ENCODE results near the gene APRT. TPM values are rescaled to one million over a fixed set of nuclear protein-coding genes. Genes with fewer than 3 reads are reported as not detected.
"Not testable (repeated sequence)": the region's sequence is repeated elsewhere in the genome, so short reads cannot be mapped to it uniquely, and the experiment has no call there.

The APRT gene
- total RNA-seq, 1 donor from 2014 or later = 96.7 TPM

- DNase-seq (ENCODE audit: low spot score) = no peak
Observed at GRCh38 chr16:88774544-88775393, 37.0 kb downstream of the APRT start.

DNA sequence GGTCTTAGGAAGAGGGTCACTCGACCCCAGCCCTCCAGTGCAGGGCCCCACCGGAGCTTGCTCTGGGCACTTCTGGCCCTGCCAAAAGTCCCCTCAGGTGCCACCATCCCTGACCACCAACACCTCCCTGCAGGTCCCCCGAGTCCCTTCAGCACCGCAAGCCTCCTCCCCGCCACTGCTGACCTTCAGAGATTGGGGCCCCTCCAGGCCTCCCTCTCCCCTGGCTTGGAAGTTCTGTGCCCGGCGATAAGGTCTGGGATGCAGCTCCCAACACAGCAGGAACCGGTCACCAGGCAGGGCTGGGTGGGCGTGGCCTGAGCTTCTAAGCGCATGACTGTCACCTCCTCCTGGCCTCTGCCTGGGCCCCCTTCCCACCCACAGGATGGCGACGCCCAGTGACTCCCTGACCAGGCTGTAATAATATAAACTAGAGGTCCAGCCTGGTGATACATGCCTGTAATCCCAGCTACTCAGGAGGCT lies 37.9 kb downstream of the APRT start:
- no peak for DNase-seq (ENCODE audit: low spot score)

GRCh38 chr16:88772871-88773811 lies 38.6 kb downstream of the APRT start:
- no peak for DNase-seq (ENCODE audit: low spot score)

DNA sequence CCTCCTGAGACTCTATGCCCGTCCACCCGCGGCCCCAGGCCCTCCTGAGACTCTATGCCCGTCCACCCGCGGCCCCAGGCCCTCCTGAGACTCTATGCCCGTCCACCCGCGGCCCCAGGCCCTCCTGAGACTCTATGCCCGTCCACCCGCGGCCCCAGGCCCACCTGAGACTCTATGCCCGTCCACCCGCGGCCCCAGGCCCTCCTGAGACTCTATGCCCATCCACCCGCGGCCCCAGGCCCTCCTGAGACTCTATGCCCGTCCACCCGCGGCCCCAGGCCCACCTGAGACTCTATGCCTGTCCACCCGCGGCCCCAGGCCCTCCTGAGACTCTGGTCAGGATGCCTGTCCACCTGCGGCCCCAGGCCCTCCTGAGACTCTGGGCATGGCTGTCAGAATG lies 39.9 kb downstream of the APRT start:
- not testable (repeated sequence) for DNase-seq (ENCODE audit: low spot score)

DNA sequence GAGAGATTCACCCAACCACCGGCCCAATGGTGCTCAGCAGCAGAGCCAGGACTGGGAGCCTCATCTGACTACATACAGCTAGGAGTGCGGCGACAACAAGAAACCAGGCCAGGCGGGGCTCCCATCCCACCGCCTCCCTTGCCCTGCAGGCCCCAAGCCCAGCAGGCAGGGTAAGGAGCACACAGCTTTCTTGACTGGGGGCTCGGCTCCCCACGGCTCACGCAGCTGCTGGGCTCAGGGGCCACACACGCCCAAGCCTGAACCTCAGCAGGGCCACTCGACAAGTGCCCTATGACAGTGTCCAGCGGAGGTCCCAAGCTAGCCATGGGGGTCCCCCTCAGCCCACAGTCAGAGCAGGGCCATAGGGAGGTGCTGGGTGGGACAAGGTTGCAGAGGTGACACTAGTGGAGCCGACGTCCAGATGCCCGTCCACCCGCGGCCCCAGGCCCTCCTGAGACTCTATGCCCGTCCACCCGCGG lies 40.4 kb downstream of the APRT start:
- DNase-seq (ENCODE audit: low spot score) = no peak

DNA sequence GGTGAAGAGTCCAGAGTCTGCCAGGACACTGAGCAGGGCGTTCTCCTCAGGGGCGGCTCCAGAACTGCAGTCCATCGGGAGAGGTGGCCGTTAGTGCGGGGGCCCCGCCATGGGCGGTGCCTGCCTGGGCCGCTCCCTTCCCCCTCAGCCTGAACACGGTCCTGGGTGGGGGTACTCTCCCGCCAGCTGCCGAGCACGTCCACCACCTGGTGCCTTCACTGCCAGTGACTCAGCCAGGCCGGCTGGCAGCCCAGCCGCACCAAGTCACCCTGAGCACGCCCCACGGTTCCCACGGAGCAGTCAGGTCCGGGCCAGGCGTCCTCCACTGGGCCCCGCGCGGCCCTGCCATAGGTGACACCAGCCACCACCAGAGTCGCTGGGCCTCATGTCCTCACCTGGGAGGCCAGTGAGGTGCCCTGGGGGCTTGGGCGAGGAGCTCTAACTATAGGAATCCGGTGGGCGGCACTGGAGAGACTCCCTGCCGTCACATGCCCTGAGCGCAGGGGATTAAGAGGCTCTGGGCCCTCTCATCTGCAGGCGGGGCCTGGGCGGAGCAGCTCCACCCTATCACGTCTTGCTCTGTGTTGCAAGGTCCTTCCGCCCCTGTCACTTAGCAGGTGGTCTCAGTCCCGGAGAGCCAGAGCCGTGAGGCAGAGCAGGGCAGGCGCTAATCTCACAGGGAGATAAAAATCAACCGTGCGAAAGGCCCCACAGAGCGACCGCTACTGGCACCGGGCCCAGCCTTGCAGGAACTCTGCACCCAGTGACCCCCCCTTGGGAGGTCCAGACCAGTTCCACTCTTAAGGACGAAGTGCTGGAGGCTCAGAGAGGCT lies 41.1 kb downstream of the APRT start:
- no peak for DNase-seq (ENCODE audit: low spot score)

- no peak for DNase-seq (ENCODE audit: low spot score)
Observed at GRCh38 chr16:88769617-88770460, 41.9 kb downstream of the APRT start.

DNA sequence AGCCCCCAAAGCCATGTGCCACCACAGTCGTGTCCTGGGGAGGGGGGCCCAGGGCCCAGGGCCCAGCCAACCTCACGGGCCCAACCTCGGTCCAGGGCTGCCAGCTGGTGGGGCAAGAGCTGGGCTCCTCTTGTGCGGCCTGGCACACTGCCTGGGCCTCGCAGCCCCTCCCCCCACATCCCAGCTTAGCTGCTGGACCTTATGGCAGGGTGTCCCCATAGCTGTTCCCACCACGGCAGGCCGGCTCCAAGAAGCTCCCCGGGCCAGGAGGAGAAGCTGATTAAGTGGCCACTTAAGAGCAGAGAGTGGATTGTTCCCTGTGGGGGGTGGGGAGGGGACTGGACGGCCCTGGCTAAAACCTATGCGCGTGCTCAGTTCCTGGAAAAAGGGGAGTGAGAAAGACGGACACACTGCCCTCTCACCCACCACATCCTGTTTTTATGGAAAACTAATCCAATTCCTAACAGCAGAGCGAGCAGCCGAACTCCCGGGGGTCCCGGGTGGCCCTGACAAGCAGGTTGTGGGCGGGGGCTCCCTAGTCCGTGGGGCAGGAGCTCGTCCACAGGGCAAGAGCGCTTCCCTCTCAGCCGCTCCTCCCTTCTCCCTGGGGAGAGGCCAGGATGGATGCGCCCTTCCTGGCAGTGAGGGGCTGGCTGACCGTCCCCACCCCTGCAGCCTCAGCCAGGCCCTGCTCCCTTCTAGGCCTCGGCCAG lies 43.5 kb downstream of the APRT start:
- DNase-seq (ENCODE audit: low spot score) = no peak

DNA sequence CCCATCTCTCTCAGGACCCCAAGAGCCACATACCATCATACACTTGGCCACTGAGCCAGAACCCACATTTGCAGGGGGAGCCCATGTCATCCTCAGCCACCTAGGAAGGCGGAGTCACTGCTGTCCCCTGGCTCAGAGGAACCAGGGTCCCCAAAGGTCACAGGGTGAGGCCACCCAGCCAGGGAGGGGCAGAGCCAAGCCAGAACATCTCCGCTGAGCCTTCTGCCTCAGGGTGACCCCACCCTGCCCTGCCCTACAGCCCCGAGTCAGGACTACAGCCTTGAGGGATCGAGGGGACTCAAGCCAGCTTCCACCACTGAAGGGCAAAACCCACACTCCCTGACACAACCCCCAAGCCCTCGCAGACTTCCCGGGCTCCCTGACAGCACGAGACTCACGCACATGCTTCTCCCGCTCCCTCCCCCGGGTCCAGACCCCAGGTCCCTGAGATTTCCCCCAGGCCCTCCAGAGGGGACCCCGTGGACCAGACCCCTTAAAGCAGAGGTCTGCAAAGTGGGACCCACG lies 44.1 kb downstream of the APRT start:
- DNase-seq (ENCODE audit: low spot score) = no peak

DNA sequence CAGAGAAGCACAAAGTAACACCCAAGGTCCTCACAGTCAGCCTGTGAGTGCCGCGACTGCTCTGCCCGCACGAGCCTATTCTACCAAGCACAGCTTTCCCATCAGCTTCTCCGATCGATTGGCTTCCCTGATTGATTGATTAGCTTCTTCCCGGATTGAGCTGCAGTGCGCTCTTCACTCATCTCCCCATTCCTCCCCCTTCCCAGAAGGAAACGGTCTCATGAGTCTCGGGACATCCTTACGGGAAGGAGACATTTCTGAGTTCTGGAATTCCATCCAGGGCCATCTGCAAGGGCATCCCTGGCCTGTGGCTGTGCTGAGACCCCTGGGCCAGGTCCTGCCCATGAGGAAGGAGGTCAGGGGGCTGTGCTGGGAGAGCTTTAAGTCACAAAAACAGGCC lies 44.8 kb downstream of the APRT start:
- no peak for DNase-seq (ENCODE audit: low spot score)

GRCh38 chr16:88764913-88765349 lies 46.8 kb downstream of the APRT start:
- no peak for DNase-seq (ENCODE audit: low spot score)

- DNase-seq (ENCODE audit: low spot score) = no peak
Observed at GRCh38 chr16:88764080-88764479, 47.6 kb downstream of the APRT start.

GRCh38 chr16:88763502-88764053 lies 48.1 kb downstream of the APRT start:
- no peak for DNase-seq (ENCODE audit: low spot score)

- DNase-seq (ENCODE audit: low spot score) = no peak
Observed at GRCh38 chr16:88762941-88763340, 48.8 kb downstream of the APRT start.

DNA sequence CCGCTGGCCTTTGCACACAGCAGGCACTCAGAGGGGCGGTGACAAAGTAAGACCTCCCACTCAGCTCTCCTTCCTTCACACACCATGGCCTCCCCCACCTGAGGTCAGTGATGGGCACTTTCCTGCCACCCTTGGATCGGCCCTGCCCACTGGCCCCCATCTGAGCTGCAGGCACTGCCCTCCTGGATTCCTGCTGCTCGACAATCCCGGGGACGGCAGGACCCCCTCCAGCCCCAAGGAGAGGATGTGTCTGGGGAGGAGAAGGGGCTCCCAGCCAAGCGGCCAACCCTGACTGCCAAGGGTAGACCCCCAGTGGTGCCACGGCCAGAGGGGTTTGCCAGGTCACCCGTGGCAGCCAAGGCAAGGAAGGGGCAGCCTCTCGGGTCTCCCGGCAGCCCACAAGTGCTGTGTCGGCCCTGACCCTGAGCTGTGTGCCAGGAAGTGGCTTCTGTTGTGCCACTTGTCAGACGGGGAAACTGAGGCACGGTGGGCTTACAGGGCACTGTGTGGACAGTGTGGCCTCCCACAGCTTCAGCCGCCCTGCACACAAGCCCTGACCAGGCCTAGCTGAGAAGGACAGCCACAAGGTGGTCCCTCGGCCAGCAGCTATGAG lies 49.4 kb downstream of the APRT start:
- no peak for DNase-seq (ENCODE audit: low spot score)

GRCh38 chr16:88761830-88762229 lies 49.9 kb downstream of the APRT start:
- DNase-seq (ENCODE audit: low spot score) = no peak

- no peak for DNase-seq (ENCODE audit: low spot score)
Observed at GRCh38 chr16:88761143-88761534, 50.6 kb downstream of the APRT start.

DNA sequence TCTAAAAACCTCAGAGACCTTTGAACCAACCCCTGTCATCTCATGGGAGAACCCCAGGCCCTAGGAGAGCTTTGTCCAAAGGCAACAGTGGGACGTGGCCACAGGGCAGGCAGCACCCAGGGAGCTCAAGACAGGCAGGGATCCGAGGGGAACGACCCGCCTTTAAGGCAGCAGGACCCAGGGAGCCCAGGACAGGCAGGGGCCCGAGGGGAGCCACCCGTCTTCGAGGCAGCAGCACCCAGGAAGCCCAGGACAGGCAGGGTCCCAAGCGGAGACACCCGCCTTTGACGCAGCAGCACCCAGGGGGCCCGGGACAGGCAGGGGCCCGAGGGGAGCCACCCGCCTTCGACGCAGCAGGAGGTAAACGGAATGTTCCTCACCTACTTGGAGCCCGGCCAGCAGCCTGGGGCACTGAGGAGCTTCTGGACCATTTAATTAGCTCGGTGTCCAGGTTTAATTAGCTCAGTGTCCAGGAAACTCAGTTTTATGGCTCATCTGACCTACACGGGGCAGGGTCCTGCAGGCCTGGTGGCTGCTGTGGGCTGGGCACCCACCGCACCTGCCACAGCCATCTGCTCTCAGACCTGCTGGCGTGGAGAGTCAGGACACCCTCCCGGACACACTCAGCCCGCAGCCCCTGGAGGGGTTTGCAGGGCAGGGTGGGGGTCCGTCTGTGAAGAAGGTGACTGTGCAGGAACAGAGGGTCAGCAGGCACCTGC lies 51.1 kb downstream of the APRT start:
- no peak for DNase-seq (ENCODE audit: low spot score)

Data from mesenteric fat pad (tissue), 1 donor.